HG02678 (cell line): ENCODE results near the gene IPCEF1.
"Not testable (repeated sequence)": the region's sequence is repeated elsewhere in the genome, so short reads cannot be mapped to it uniquely, and the experiment has no call there.

ENCODE experiments used
- ATAC-seq: cut with Tn5 transposase; IDR thresholded peaks from one replicate; pipeline ENCODE4 v1.9.1; 2021; ENCODE audit warnings: mild to moderate bottlenecking, moderate library complexity; ENCODE audit not compliant: unreplicated experiment

The IPCEF1 gene

GRCh38 chr6:154228521-154228905 lies 128.1 kb downstream of the IPCEF1 start:
- ATAC-seq = no peak

- ATAC-seq = no peak
Observed at GRCh38 chr6:154227862-154228520, 128.6 kb downstream of the IPCEF1 start.

GRCh38 chr6:154226461-154226860 lies 130.1 kb downstream of the IPCEF1 start:
- ATAC-seq = no peak

GRCh38 chr6:154223296-154223695 lies 133.3 kb downstream of the IPCEF1 start:
- no peak for ATAC-seq

GRCh38 chr6:154222716-154223115 lies 133.9 kb downstream of the IPCEF1 start:
- no peak for ATAC-seq

- no peak for ATAC-seq
Observed at GRCh38 chr6:154219250-154219649, 137.4 kb downstream of the IPCEF1 start.

GRCh38 chr6:154218787-154219186 lies 137.8 kb downstream of the IPCEF1 start:
- no peak for ATAC-seq

GRCh38 chr6:154218301-154218700 lies 138.3 kb downstream of the IPCEF1 start:
- no peak for ATAC-seq

GRCh38 chr6:154213782-154214181 lies 142.8 kb downstream of the IPCEF1 start:
- no peak for ATAC-seq

GRCh38 chr6:154210678-154211077 lies 145.9 kb downstream of the IPCEF1 start:
- no peak for ATAC-seq

GRCh38 chr6:154209555-154209954 lies 147.0 kb downstream of the IPCEF1 start:
- ATAC-seq = no peak

- ATAC-seq = no peak
Observed at GRCh38 chr6:154206996-154207395, 149.6 kb downstream of the IPCEF1 start.

- no peak for ATAC-seq
Observed at GRCh38 chr6:154206141-154206540, 150.5 kb downstream of the IPCEF1 start.

- no peak for ATAC-seq
Observed at GRCh38 chr6:154202958-154203357, 153.6 kb downstream of the IPCEF1 start.

- no peak for ATAC-seq
Observed at GRCh38 chr6:154202339-154202738, 154.3 kb downstream of the IPCEF1 start.

GRCh38 chr6:154201688-154202087 lies 154.9 kb downstream of the IPCEF1 start:
- ATAC-seq = not testable (repeated sequence)

- ATAC-seq = no peak
Observed at GRCh38 chr6:154197196-154197860, 159.3 kb downstream of the IPCEF1 start.

GRCh38 chr6:154196333-154196885 lies 160.2 kb downstream of the IPCEF1 start:
- no peak for ATAC-seq

GRCh38 chr6:154187714-154188113 lies 168.9 kb downstream of the IPCEF1 start:
- peak; percentile 44 for ATAC-seq

- no peak for ATAC-seq
Observed at GRCh38 chr6:154187203-154187602, 169.4 kb downstream of the IPCEF1 start.

- ATAC-seq = no peak
Observed at GRCh38 chr6:154179434-154179833, 177.2 kb downstream of the IPCEF1 start.

GRCh38 chr6:154172393-154172792 lies 184.2 kb downstream of the IPCEF1 start:
- not testable (repeated sequence) for ATAC-seq
